ENCODE measurements around the gene ANKLE2.
"Not testable (repeated sequence)": the region's sequence is repeated elsewhere in the genome, so short reads cannot be mapped to it uniquely, and the experiment has no call there.

Gene ANKLE2

DNA sequence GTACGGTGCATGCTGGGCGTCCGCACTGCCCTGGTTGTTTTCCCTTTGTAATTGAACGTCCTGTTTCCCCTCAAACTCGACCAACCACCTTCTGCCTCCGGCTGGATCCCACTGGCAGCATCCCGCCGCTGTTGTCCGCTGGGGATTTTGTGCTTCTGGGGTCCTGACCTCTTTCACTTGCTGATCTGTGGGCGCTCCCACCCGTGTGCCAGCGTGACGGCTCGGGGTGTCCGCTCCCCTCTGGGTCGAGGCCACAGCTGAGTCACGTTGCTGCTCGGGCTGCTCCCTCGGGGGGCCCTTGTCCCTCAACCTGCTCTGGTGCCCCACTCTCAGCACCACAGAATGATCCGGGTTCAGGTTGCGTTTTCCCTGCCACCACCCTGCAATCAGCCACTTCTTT, 43.0 kb downstream of the ANKLE2 start:
- no peak for DNase-seq

DNA sequence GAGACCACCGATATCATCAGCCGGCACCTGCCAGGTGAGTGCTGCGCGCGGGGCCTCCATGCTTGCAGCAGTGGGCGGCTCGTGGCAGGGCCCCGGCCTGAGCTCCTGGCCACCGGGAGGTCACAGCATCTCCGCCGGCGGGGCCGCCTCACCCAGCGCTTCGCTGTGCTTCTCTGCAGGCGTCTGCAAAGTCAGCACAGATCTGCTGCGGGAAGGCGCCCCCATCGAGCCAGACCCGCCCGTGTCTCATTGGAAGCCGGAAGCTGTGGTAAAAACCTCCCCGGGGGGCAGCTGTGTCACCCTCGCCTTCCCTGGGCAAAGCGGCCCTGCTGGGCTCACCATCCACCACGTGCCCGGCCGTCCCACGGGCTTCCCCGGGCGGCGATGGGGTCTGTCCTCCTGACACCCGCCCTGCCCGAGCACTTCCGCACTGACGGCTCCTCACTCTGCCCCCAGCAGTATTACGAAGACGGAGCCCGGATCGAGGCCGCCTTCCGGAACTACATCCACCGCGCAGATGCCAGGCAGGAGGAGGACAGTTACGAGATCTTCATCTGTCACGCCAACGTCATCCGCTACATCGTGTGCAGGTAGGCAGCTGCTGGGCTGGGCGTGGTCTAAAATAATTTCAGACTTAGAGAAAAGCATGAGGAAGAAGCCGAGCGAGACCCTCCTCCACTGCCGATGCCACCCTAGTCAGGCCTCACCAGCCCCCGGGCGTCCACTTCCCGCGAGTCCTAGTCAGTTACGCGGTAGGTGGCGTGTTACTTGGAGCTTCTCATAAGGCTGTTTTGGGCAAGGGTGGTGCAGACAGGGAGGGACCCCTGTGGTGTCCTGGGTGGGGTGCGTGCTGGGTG, 43.9 kb downstream of the ANKLE2 start:
- DNase-seq, result no peak

GRCh38 chr12:132717011-132717410, 44.6 kb downstream of the ANKLE2 start:
- DNase-seq, result no peak

GRCh38 chr12:132716356-132716755, 45.3 kb downstream of the ANKLE2 start:
- DNase-seq, result no peak

- no peak for DNase-seq
Measured at GRCh38 chr12:132715874-132716273, 45.8 kb downstream of the ANKLE2 start.

- DNase-seq, result no peak
Measured at GRCh38 chr12:132713123-132713522, 48.5 kb downstream of the ANKLE2 start.

GRCh38 chr12:132711080-132711843, 50.4 kb downstream of the ANKLE2 start:
- DNase-seq, result peak; percentile 44

DNA sequence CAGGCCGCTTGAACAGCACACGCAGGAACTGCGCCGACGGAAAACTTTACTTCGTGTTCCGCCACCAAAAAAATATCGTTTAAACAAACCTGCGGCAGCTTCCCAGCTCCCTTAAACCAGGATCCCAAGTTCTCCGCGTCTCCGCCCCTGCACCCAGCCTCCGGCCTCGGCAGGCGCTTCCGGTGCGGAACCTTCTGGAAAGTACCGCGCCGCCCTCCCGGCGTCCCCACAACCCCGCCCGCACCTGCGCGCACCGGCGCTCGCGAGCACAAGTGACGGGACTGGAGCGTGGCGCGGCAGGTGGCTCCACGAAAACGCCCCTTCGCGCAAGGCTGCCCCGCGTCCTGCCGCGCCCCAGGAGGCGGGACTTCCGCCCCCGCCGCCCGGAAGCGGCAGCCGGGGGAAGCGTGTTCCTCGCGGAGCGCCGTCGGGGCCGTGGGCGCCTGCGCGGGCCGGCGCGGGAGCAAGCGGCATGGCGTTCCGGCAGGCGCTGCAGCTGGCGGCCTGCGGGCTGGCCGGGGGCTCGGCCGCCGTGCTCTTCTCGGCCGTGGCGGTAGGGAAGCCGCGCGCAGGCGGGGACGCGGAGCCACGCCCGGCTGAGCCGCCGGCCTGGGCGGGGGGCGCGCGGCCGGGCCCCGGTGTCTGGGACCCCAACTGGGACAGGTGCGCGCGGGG, 51.1 kb downstream of the ANKLE2 start, which contains the start of gene PGAM5:
Gene PGAM5, plus strand, starts transcription at position 438 of the 675 bp plus-strand sequence. Its CDS starts 35 bp downstream, at position 473.
- peak; percentile 89 for DNase-seq

DNA sequence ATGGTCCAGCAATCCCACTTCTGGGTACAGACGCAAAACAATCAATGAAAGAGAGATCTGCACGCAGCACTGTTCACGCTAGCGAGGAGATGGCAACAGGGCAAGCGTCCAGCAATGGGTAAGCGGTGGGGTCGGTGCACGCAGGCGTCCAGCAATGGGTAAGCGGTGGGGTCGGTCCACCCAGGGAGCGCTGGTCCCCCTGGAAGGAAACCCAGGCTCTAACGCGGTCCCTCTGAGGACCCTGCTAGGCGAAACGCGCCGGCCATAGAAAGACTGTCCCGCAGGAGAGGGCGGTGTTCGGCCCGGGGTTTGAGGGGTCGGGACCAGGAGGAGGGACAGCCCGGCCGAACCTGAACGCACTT, 51.6 kb downstream of the ANKLE2 start:
- DNase-seq, result no peak

DNA sequence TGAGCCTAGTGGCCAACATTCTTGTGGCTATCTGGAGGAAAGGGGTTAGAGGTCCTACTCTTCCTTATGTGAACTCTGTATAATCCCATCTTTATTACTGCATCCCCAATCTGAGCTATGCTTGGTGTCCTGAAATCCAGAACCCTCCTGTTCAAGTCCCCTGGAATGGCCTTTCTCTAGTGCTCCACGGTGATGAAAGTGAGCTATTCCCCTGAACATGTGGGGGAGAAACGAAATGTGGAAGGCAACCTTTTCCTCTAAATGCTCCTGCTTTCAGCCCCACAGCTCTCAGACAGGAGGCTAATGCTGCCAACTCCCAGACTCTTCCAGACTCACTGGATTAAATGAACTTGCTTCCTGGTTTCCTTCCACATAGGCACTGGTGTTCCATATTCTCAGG, 53.5 kb downstream of the ANKLE2 start:
- DNase-seq, result no peak

DNA sequence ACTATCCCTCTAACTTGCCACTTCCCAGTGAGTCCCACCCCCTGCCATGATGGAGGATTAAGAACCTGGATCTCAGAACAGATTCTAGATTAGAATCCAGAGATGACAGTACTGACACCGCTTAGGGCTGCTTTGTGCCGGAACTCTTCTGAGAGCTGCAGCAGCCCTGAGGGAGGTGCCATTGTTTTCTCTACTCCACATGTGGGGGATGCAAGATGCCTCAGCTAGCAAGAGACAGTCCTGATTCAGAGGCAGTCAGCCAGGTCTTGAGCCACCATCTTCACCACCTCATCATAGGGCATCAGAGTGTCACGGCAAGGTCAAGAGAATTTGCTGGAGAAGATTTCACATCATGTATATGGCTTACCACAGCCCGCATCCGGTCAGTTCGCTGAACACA, 54.4 kb downstream of the ANKLE2 start:
- DNase-seq, result no peak

- DNase-seq, result no peak
Measured at GRCh38 chr12:132703641-132704040, 58.0 kb downstream of the ANKLE2 start.

DNA sequence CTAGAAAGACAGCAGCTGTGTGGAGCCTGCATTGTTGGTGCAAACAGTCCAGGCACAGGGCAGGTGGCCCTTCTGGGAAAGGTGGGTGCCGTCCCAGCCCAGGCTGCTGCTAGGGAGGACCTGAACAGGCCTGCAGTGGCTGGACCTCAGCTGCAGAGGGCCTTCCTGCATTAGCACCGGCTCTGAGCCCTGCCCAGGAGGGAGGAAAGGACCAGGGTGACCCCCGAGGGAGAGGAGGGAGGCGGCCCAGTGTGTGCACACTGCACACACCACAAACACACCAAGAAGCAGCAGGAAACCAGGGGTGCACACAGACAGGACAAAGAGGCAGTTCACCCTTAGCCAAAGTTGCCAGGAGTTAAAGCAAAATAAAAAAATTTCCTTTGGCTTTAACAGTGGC, 59.0 kb downstream of the ANKLE2 start:
- DNase-seq, result no peak

- no peak for DNase-seq
Measured at GRCh38 chr12:132700212-132700822, 61.3 kb downstream of the ANKLE2 start.

DNA sequence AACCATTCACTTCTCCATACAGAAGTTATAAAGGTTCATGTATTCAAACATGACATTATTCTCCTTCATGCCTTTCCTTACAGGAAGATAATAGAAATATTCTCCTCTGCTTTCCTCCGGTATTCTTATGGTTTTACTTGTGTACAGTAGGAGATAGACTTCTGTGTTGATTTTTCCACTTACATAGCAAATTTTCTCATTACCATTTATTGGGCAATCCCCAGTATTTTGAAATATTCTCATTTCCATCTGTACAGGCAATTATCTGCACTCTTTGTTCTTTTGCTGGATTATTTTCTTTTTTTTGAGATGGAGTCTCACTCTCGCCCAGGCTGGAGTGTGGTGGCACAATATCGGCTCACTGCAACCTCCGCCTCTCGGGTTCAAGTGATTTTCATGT, 63.3 kb downstream of the ANKLE2 start:
- DNase-seq, result no peak

DNA sequence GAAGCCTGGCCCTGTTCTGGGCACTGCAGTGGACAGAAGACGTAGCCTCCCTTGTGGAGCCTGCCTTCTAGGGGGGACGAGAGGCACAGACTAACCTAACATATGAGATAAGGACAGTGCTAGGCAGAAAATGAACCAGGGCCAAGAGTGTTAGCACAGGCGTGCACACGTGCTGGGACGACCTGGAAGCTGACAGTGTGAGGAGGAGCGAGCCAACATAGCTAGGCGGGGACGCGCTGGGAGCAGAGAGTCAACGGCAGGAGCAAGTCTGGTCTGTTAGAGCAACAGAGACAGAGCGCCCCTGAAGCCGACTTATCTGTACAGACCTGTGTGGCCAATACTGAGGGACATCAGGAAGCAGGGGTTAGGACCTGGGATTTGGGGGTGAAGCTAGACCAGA, 66.2 kb downstream of the ANKLE2 start:
- no peak for DNase-seq

DNA sequence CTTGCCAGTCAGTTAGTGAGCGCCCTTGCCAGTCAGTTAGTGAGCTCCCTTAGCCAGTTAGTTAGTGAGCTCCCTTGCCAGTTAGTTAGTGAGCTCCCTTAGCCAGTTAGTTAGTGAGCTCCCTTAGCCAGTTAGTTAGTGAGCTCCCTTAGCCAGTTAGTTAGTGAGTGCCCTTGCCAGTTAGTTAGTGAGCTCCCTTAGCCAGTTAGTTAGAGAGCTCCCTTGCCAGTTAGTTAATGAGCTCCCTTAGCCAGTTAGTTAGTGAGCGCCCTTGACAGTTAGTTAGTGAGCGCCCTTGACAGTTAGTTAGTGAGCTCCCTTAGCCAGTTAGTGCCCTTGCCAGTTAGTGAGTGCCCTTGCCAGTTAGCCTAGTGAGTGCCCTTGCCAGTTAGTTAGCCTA, 66.7 kb downstream of the ANKLE2 start:
- DNase-seq, result not testable (repeated sequence)

- DNase-seq, result not testable (repeated sequence)
Measured at GRCh38 chr12:132692030-132692429, 69.6 kb downstream of the ANKLE2 start.

GRCh38 chr12:132690112-132690511, 71.5 kb downstream of the ANKLE2 start:
- no peak for DNase-seq

GRCh38 chr12:132689227-132689626, 72.4 kb downstream of the ANKLE2 start:
- DNase-seq, result no peak

GRCh38 chr12:132687211-132688164, 74.1 kb downstream of the ANKLE2 start, which contains the start of the genes POLE and PXMP2:
POLE (minus strand) TSS chr12:132687342; CDS start chr12:132687315, 27 bp downstream.
PXMP2 (plus strand) TSS chr12:132687587; CDS start chr12:132687671, 84 bp downstream.
- DNase-seq, result peak; percentile 98

DNA sequence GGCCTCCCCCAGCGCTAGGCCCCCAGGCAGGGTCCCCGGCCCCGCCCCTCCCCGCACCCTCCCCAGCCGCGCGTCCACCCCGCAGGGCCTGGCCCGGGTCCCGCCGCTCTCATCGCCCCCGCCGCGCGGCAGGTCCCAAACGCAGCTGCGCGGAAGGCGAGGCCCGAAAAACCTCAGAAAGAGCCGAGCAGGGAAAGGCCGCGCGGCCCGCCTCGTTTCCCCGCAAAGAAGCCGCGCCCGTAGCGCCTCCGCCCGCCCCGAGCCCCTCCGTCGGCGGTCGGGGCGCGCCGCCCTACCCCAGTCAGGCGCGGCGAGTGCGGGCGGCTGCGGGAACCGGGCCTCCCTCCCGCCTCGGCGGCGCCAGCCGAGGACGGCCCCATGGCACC, 74.8 kb downstream of the ANKLE2 start:
- no peak for DNase-seq
